ENCODE data around the gene MTHFD2L. TPM values are rescaled to one million over a fixed set of nuclear protein-coding genes. Genes with fewer than 3 reads are reported as not detected.

The MTHFD2L gene
- total RNA-seq, 2 donors from 2014 or later: 9.5 to 12.6 TPM

DNA sequence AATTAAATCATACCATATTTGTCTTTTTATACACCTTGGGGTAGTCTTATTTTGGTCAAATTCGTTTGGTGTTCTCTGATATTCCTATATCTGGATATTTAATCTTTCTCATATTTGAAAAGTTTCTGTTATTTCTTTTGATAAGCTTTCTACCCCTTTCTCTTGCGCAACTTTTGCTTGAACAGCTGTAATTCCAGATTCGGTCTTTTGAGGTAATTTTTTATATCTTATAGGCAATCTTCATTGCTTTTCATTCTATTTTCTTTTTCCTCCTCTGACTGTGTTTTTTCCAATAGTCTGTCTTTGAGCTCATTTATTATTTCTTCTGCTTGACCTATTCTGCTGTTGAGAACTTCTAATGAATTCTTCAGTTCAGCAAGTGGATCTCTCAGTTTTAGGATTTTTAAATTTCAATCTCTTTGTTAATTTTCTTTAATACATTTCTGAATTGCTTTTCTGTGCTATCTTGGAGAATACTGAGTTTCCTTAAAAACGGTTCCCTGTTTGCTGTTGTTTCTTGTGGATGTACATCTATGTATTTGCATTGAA, 11.3 kb upstream of the MTHFD2L start:
- H3K4me3 ChIP-seq: no peak overlapping the region

GRCh38 chr4:74148205-74148604, 9.7 kb upstream of the MTHFD2L start:
- DNase-seq: no peak
- no peak overlapping the region for H3K27ac ChIP-seq
- H3K4me1 ChIP-seq: no peaks in the 10 kb centered on the region
- H3K9me3 ChIP-seq: no peaks in the 10 kb centered on the region
- H3K36me3 ChIP-seq: no peaks in the 10 kb centered on the region
- no peaks in the 10 kb centered on the region for H3K27me3 ChIP-seq
- intact Hi-C loops (cut with DNase I): no loop called here
- H3K4me3 ChIP-seq: no peak overlapping the region
- H3K9ac ChIP-seq (ENCODE audit: low read depth in 2 of 2, low read length in 2 of 2): no peak overlapping the region
- no peak for TF ChIP-seq CTCF (IDR thresholded peaks at IDR 0.05)

More for the DNA sequence above, 11.3 kb upstream of the MTHFD2L start:
- H3K9ac ChIP-seq (ENCODE audit: low read depth in 2 of 2, low read length in 2 of 2): no peak overlapping the region
- no peak overlapping the region for H3K27ac ChIP-seq
- H3K4me1 ChIP-seq: no peaks in the 10 kb centered on the region
- no peaks in the 10 kb centered on the region for H3K36me3 ChIP-seq
- no peak for TF ChIP-seq CTCF (IDR thresholded peaks at IDR 0.05)
- no peak for DNase-seq
- no peaks in the 10 kb centered on the region for H3K9me3 ChIP-seq
- H3K27me3 ChIP-seq: no peaks in the 10 kb centered on the region
- intact Hi-C loops (cut with DNase I): no loop called here

GRCh38 chr4:74152836-74153235, 5.1 kb upstream of the MTHFD2L start:
- H3K4me3 ChIP-seq: no peak overlapping the region
- H3K27me3 ChIP-seq: no peaks in the 10 kb centered on the region
- H3K9me3 ChIP-seq: no peaks in the 10 kb centered on the region
- intact Hi-C loops (cut with DNase I): no loop called here
- H3K9ac ChIP-seq (ENCODE audit: low read depth in 2 of 2, low read length in 2 of 2): no peak overlapping the region
- H3K4me1 ChIP-seq: no peaks in the 10 kb centered on the region
- no peak overlapping the region for H3K27ac ChIP-seq
- no peak for TF ChIP-seq CTCF (IDR thresholded peaks at IDR 0.05)
- DNase-seq: no peak
- no peaks in the 10 kb centered on the region for H3K36me3 ChIP-seq

- Histone ChIP-seq H3K4me3 (no peak overlapping the region), H3K36me3 (no peaks in the 10 kb centered on the region), H3K9ac (ENCODE audit: low read depth in 2 of 2, low read length in 2 of 2) (no peak overlapping the region), H3K27me3 (no peaks in the 10 kb centered on the region), H3K9me3 (no peaks in the 10 kb centered on the region), H3K27ac (peak overlapping the region; percentile 87), H3K4me1 (no peaks in the 10 kb centered on the region)
- TF ChIP-seq CTCF (IDR thresholded peaks at IDR 0.05): no peak
- intact Hi-C loops (cut with DNase I): no loop called here
- no peak for DNase-seq
Observed at GRCh38 chr4:74156521-74156920, 1.4 kb upstream of the MTHFD2L start.

- Histone ChIP-seq H3K27me3 (no peaks in the 10 kb centered on the region), H3K36me3 (no peaks in the 10 kb centered on the region), H3K4me3 (peak overlapping the region; percentile 45), H3K9ac (ENCODE audit: low read depth in 2 of 2, low read length in 2 of 2) (peak overlapping the region; percentile 74 to 78), H3K9me3 (no peaks in the 10 kb centered on the region), H3K27ac (peak overlapping the region; percentile 87), H3K4me1 (no peaks in the 10 kb centered on the region)
- no peak for TF ChIP-seq CTCF (IDR thresholded peaks at IDR 0.05)
- DNase-seq: no peak
- intact Hi-C loops (cut with DNase I): no loop called here
Observed at GRCh38 chr4:74157154-74157553, 764 bp upstream of the MTHFD2L start.
